Measurements from ENCODE around the gene CAD. TPM values are rescaled to one million over a fixed set of nuclear protein-coding genes. Genes with fewer than 3 reads are reported as not detected.

Gene CAD
- total and polyA plus RNA-seq, 10 of the 15 experiments (the other 5 are each of a cell fraction or from before 2014, with no cell fraction given): 7.6 to 119 (median 50.7) TPM

GRCh38 chr2:27275211-27276150, 58.3 kb downstream of the CAD start, which contains the start of gene DNAJC5G:
Gene DNAJC5G (plus strand): TSS chr2:27275433. CDS start chr2:27276729, 1,296 bp downstream.
- H3K36me3 ChIP-seq (ENCODE audit: control insufficient read depth in 2 of 2, insufficient read depth in 2 of 2, low read length in 1 of 2): no peaks in the 10 kb centered on the region
- TF ChIP-seq YY1 (IDR thresholded peaks at IDR 0.05; ENCODE audit: low read depth, low read length) (no peak), FOXM1 (IDR thresholded peaks at IDR 0.05; ENCODE audit: low read depth, low read length) (no peak), ATF7 (IDR thresholded peaks at IDR 0.05; ENCODE audit: low read depth) (no peak), POLR2AphosphoS5 (IDR thresholded peaks at IDR 0.05; ENCODE audit: low read length) (no peak), PAX8 (IDR thresholded peaks at IDR 0.05) (no peak), ZSCAN29 (IDR thresholded peaks at IDR 0.05) (no peak), MAX (IDR thresholded peaks at IDR 0.05; ENCODE audit: low read depth, low read length) (no peak), PAX5 (IDR thresholded peaks at IDR 0.05; ENCODE audit: borderline replicate concordance, low read depth, low read length) (no peak), TCF12 (IDR thresholded peaks at IDR 0.05; ENCODE audit: low read depth, low read length) (no peak), ZNF384 (IDR thresholded peaks at IDR 0.05; ENCODE audit: borderline replicate concordance, low read depth, low read length) (no peak), EGR1 (IDR thresholded peaks at IDR 0.05; ENCODE audit: borderline replicate concordance in 1 of 2, low read depth in 2 of 2, low read length in 2 of 2) (no peak), POU2F2 (IDR thresholded peaks at IDR 0.05; ENCODE audit: borderline replicate concordance, low read depth, low read length) (no peak), STAT1 (conservative IDR thresholded peaks at IDR 0.05) (no peak), ZNF622 (IDR thresholded peaks at IDR 0.05) (no peak), ZNF592 (IDR thresholded peaks at IDR 0.05) (no peak)
- no peak for DNase-seq (ENCODE audit: low read depth, low spot score)
- no peak within 1 kb of the TSS for H3K27ac ChIP-seq (ENCODE audit: control insufficient read depth, insufficient read depth)
- no peaks in the 10 kb centered on the region for H3K79me2 ChIP-seq (ENCODE audit: control insufficient read depth, insufficient read depth, low read length)
- BruUV-seq (replicated peaks): no TSS peak
- no peaks in the 10 kb centered on the region for H4K20me1 ChIP-seq (ENCODE audit: control insufficient read depth, insufficient read depth)
- H3K9me3 ChIP-seq (replicated peaks; ENCODE audit: control insufficient read depth, insufficient read depth, low read length): no peaks in the 10 kb centered on the region
- peaks cover 3% of the 10 kb centered on the region; the same call in 1 of the 2 replicates for H3K4me1 ChIP-seq (ENCODE audit: control insufficient read depth, insufficient read depth, low read length)
- CTCF ChIA-PET: interaction anchor here (0.7 to 9.6 kb wide), 2 partner anchors 24 to 176 kb away, joined by 3 to 132 read pairs; no protein-coding TSS in a partner anchor
- H3K4me2 ChIP-seq (ENCODE audit: control insufficient read depth, insufficient read depth): no peak within 1 kb of the TSS
- no peak within 1 kb of the TSS for H2AFZ ChIP-seq (ENCODE audit: control insufficient read depth, low read depth, low read length)
- SMC1A ChIA-PET (ENCODE audit: uncharacterized antibody, unreplicated experiment): no interaction called here
- ATAC-seq: no peak
- H3K4me3 ChIP-seq: no peak within 1 kb of the TSS
- in situ Hi-C loops (cut with MboI): no loop called here
- no peak for FAIRE-seq
- RAD21 ChIA-PET (ENCODE audit: unreplicated experiment): interaction anchor here (1.1 kb wide), 1 partner anchor 26 kb away, joined by 3 read pairs; no protein-coding TSS in a partner anchor
- 58% methylated on average over 34 of the region's 39 CpGs for WGBS (ENCODE audit: insufficient coverage, insufficient replicate concordance, low lambda C conversion rate, missing lambda C conversion rate)
- POLR2A ChIA-PET: interaction anchor here (0.5 kb wide), 1 partner anchor 11 kb away, joined by 4 read pairs; no protein-coding TSS in a partner anchor
- intact Hi-C loops (cut with micrococcal nuclease; ENCODE audit: unreplicated experiment): no loop called here
- H3K9ac ChIP-seq (ENCODE audit: control insufficient read depth, insufficient read depth, low read length): no peak within 1 kb of the TSS
- H3K27me3 ChIP-seq (replicated peaks in 1 of 2; ENCODE audit: control insufficient read depth in 2 of 2, insufficient read depth in 2 of 2, low read length in 1 of 2): no peaks in the 10 kb centered on the region

All from GM12878 (cell line).